Mammary epithelial cell (primary cell): ENCODE measurements around the gene BCR.

Source experiments
- CTCF ChIP-seq, 2 donors: IDR thresholded peaks in 1 of 2; conservative IDR thresholded peaks in 1 of 2; 2 replicates each; pipeline ENCODE4 v1.5.1; 2011 to 2012; ENCODE audit warnings: inconsistent platforms in 2 of 2, low read length in 2 of 2, mild to moderate bottlenecking in 2 of 2, control low read depth in 1 of 2, low read depth in 1 of 2; ENCODE audit not compliant: insufficient read depth in 1 of 2; ENCODE audit errors: extremely low read depth in 1 of 2
- EZH2 ChIP-seq: IDR thresholded peaks from 2 replicates; pipeline ENCODE4 v1.6.1; 2012; ENCODE audit warnings: low read length, inconsistent platforms, borderline replicate concordance

GRCh38 chr22:23263651-23264555 is 83.6 kb downstream of the BCR start:
- TF ChIP-seq CTCF (conservative IDR thresholded peaks at IDR 0.05 in 1 of 2, IDR thresholded peaks at IDR 0.05 in 1 of 2; ENCODE audit: extremely low read depth in 1 of 2, insufficient read depth in 1 of 2, low read depth in 1 of 2, low read length in 2 of 2) (no peak), EZH2 (no peak)
